NOMO-1 treated with dmso at 0.1 percent for 144 hours (cell line): ENCODE data around the gene GOLGB1.
"Not testable (repeated sequence)": the region's sequence is repeated elsewhere in the genome, so short reads cannot be mapped to it uniquely, and the experiment has no call there.

Source experiments
- DNase-seq: peaks from one replicate; lab custom pipeline; 2025; ENCODE audit not compliant: unreplicated experiment; lab: John Stamatoyannopoulos, UW

The GOLGB1 gene, protein sequence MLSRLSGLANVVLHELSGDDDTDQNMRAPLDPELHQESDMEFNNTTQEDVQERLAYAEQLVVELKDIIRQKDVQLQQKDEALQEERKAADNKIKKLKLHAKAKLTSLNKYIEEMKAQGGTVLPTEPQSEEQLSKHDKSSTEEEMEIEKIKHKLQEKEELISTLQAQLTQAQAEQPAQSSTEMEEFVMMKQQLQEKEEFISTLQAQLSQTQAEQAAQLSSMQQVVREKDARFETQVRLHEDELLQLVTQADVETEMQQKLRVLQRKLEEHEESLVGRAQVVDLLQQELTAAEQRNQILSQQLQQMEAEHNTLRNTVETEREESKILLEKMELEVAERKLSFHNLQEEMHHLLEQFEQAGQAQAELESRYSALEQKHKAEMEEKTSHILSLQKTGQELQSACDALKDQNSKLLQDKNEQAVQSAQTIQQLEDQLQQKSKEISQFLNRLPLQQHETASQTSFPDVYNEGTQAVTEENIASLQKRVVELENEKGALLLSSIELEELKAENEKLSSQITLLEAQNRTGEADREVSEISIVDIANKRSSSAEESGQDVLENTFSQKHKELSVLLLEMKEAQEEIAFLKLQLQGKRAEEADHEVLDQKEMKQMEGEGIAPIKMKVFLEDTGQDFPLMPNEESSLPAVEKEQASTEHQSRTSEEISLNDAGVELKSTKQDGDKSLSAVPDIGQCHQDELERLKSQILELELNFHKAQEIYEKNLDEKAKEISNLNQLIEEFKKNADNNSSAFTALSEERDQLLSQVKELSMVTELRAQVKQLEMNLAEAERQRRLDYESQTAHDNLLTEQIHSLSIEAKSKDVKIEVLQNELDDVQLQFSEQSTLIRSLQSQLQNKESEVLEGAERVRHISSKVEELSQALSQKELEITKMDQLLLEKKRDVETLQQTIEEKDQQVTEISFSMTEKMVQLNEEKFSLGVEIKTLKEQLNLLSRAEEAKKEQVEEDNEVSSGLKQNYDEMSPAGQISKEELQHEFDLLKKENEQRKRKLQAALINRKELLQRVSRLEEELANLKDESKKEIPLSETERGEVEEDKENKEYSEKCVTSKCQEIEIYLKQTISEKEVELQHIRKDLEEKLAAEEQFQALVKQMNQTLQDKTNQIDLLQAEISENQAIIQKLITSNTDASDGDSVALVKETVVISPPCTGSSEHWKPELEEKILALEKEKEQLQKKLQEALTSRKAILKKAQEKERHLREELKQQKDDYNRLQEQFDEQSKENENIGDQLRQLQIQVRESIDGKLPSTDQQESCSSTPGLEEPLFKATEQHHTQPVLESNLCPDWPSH (N-terminal part only)

DNA sequence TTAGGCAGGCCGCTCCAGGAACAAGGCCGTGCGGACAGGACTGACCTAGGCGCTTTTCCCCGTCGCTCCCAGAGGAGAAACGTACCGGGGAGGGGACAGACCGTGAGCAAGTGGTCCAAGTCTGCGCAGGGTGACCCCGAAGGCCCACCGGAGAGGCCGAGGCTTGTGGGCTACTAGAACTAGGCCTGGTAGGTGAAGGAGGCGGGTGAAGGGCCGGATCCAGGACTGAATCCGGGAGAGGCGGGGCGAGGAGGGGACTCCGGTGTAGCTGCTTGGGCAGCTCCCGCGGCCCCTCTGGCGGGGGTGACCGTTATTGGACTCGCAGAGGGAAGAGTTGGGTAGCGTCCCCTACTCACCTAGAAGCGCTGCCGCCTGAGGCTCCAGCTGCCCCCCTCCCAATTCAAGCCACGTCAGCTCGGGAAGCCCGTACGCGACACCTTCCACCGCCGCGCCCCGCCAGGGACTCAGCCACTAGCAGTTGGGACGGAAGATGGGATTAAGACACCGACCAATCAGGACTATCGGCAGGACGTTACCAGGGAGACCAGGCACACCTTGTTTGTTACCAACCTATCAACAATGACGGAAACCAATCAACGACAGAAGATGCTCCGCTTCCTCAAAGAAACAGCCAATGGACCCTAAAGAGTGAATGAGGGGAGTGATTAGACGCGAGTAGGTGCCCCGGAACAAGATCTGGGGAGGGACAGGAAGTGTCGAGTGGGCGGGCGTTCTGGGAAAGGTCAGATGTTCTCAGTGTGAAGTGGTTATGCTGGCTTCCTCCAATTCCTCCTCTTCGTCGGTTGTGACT is at the start of gene GOLGB1:
Gene GOLGB1 (minus strand): TSS at position 466 of the 811 bp plus-strand sequence. CDS start 18,770 bp downstream, outside the sequence.
- peak; percentile 100 for DNase-seq

DNA sequence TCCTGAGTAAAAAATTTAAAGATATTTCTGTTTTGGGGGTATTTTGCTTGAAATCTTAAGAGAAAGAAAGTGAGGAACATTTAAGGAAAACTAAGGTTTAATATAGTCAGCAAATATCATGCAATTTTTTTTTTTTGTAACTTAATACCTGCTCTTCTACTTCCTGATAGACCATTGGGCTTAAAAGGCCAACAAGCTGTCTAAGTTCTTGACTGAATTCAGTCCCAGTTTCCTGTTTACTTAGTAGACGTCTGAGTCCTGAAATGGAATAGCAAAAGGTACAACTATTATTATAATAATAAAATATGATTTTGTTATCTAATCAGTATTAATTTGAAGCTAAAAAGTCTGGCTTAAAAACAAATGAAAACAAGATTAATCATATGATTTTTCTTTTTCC is 47.4 kb upstream of the GOLGB1 start:
- no peak for DNase-seq

DNA sequence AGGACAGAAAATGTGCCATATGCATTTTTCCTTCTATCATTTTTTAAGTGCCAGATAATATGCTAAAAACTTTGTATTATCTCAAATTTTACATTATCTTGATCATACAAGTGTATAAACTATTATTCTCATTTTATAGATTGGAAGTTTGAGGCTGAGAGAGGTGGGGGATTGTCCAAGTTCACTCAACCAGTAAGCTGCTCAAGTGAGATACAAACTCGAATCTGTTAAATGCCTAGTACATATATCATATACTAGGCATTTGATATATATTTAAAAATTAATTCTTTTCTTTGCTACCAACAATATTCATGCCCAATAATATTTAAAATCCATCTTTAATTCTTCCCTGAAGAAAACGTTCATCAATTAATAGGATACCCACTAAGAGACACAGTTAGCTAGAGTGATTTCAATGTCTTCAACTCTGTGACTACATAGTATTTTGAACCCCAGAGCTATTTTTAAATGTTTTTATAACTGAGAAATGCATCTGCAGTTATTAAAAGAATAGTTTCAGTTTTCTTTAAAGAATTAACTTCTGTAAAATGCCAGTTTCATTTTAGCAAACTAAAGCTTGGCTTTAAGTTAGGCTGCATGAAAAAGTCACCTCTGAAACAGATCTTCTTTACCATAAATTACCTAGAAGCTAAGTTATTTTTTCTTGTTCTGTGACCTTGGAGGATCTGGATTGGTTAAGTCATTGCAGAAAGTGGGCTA is 44.9 kb upstream of the GOLGB1 start:
- no peak for DNase-seq

DNA sequence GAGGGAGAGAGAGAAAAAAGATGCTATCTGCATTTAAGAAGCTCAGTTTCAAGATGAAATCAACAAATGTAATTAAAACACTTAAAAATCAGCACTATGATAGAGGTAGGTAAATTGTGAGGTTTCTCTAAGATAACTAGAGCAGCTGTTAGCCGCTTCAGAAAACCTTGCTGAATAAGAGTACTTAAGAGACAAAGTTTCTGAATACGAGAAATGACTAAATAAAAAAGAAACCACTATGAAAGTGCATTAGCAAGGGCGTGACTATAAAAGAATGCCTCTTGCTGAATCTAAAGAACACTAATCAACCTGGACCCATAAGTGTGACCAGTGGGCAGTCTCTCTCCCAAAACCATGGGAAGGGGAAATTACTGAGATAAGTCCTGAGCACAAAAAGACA is 43.5 kb upstream of the GOLGB1 start:
- no peak for DNase-seq

DNA sequence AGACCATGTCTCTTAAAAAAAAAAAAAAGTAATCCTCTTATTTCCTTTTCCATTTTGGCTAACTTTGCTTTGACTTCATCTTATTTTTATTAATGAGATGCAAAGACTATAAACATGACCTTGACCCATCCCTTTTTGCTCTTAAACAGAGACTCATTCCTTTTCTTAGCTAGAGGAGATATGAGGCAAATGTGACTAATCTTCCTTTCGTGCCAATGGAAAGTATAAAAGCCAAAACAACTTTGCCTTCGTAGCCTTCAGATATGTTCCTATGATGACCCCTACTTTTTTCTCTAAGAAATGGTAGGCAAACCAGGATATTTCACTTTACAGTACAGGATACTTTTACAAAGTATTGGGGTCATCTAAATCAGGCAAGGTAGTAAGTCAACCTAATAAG is 36.9 kb upstream of the GOLGB1 start:
- no peak for DNase-seq

DNA sequence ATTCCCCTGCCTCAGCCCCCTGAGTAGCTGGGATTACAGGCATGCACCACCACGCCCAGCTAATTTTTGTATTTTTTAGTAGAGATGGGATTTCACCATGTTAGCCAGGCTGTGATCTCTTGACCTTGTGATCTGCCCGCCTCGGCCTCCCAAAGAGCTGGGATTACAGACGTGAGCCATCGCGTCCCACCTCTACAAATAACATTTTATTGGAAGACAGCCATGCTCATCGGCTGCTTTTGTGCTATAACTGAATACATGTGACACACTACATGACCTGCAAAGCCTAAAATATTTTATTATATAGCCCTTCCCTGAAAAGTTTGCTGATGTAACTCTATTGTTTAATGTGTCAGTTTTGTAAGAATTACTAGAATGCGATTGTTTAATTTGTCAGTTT is 33.2 kb upstream of the GOLGB1 start:
- not testable (repeated sequence) for DNase-seq

DNA sequence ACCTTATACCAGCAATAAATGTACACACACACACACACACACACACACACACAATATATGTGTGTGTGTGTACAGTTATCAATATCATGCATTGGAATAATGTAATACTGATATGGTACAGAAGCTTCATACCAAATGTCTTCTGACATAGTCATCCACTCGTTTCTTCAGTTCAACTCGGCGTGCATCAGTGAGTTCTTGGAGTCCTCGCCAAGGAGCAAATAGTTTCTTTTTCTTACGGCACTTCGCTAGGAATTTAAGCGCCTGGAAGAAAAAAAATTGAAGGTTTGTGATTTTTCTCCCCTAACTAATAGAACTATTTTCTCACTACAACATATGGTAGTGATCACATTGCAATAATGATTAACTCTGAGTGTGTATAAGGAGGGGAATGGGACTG is 32.1 kb upstream of the GOLGB1 start:
- no peak for DNase-seq

DNA sequence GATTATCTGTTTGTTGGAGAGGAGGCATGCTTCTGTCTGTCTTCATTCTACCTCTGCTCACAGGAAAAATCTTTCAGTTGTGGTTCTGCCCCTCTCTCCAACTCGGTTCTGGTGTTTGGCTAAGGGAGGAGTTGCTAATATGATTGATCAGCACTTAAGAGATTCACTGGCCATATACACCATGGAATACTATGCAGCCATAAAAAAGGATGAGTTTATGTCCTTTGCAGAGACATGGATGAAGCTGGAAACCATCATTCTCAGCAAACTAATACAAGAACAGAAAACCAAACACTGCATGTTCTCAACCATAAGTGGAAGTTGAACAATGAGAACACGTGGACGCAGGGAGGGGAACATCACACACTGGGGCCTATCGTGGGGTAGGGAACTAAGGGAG is 25.6 kb upstream of the GOLGB1 start:
- not testable (repeated sequence) for DNase-seq

DNA sequence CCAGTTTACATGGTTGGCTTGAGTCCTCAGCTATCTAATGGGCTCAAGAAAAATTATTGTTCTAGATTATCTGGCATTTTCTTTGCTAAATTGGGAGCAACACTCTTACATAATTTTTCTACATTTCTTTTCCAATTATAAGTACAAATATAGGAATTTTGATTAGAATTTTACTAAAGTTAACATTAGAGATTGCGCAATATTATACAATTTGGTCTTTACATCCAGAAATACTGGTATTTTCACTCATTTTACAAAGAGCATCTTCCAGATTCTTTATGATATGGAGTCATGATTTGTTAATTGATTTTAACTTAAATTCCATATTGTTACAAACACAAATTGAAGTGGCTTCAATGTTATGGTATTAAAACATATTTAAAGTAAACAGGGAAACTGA is 19.7 kb upstream of the GOLGB1 start:
- DNase-seq, result no peak

DNA sequence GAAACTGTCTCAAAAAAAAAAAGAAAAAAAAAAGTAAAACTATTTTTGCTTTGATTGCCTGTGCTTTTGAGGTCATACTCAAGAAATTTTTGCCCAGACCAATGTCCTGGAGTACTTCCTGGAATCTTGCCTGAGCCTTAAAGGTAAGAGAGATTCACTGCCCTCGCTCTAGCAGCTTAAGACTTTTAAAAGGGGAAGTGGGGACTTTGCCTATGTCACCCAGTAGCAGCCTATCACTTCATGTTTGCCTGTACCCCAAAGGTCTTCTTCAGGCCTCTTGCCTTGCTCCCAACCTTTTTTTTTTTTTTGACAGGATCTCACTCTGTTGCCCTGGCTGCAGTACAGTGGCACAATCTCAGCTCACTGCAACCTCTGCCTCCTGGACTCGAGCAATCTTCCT is 18.9 kb upstream of the GOLGB1 start:
- no peak for DNase-seq

DNA sequence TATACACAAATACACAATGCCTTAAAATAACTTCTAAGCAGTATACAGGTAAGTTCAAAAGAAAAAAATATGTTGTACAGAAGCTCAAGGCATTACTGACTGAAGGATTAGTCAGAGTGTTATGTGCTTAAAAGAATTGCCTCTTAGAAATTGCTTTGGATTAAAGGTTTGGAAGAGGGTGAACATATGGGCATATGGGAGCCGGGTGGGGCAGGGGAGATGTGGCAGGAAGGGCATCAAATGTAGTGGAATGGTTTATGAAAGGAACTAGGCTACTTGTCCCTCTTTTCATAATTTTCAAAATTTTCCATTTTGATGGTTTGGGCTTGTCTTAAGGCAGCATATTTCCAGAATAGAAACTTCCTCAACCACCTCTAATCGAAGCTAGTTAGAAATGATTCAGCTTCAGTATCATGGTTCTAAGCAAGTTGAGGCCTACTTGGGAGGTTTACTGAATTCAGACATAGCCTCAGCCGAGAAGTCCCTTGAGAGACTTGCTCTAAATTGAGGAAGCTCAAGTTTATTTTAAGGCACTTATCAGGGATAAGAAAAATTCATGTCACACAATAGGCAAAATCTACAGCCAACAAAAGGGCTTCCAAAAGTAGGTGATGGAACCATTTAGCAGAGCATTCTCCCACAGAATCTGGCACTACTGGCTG is 10.1 kb upstream of the GOLGB1 start:
- DNase-seq, result no peak

DNA sequence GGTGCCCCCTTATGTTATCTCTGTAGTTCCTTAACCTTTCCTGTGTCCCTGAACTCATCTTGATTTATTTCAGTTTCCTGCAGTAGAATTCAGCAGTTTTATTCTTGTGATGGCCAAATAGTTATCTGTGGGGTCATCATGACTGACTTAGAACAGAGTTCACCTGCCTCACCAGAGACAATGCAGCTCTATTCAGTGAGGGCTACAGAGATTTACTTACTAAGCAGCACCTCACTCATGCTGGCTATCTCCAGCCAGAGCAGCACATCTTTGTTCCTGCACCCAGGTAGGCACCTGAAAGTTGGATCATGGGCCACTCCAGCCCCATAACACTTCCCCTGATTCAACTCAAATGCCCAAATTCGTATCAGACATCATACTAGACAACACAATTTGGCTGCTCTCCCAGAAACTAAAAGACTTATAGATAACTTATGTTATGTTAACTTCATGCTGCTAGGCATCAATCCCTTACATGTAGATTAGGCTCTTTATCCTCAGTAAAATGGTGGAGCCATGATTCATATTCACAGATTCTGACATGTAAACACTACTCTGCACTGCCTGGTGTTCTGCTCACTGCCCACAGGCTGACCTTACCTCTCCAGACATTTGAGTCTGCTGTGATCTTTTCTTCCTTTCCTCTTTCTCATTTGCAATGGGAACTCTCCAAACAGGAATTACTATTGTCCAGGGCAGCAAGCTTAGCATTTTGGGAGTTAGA is 9.3 kb upstream of the GOLGB1 start:
- DNase-seq, result no peak

DNA sequence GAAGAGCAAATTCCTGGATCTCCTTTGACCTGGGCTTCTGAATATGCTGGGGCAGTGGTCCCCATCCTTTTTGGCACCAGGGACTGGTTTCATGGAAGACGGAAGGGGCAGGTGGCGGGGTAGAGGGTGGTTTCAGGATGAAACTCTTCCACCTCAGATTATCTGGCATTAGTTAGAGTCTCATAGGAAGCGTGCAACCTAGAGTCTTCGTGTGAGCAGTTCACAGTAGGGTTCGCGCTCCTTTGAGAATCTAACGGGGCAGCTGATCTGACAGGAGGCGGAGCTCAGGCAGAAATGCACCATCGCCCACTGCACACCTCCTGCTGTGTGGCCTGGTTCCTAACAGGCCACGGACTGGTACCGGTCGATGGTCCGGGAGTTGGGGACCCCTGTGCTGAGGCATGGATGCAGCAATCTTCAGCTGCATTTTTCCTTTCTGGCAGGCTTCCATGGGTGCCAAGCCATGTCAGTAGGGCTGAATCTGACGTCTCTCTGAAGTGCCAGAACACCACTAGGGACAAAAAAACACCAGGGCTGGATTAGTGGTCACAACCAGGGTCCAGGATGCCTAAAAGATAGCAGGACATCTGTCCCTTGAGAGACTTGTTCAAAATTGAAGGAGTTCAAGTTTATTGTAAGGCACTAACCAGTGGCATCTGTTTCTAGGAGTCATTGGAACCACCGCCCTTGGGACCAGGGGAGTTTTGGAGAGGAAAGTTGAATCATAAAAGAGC is 8.4 kb upstream of the GOLGB1 start:
- DNase-seq, result no peak

DNA sequence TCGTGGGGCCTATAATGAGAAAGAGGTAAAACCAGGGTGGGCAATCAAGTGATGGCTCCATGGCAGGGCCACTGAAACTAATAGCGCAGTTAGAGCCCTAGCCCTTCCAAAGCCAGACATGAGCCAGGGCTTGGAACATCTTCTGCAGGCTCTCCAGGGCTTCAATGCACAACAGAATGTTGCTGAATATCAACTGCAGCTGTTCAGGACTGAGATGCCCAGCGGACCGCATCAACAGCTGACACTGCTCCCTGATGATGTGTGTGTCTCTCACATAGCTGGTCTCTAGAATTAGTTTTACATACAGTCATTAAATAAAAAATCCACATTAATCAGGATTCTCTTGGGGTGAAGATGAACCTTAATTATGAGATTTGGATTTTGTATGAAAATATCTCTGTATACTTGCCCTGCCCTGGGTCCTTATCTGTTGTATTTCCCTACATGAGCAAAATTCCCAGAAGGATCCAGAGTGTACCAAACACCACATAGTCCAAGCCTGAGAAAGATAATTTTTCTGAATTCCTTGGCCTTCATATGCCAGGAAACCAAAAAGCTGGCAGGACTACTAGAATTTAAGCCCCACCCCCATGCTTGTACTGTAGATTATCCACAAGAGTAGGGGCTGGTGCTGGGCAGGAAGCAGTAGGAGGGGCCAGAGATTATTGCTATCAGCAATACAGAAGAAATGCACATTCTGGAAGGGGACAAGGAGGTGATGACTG is 7.7 kb upstream of the GOLGB1 start:
- no peak for DNase-seq

DNA sequence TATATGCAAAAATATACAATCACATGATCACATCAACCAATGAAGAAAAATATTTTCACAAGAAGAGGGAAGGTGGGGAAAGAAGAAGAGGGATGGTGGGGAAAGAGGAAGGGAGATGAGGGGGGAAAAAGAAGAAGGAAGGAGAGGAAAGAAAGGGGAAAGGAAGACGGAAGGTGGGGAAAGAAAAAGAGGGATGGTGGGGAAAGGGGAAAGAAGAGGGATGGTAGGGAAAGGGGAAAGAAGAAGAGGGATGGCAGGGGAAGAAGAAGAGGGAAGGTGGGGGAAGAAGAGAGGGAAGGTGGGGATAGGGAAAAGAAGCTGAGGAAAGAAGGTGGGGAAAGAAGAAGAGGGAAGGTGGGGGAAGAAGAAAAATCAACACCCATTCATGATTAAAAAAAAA is 3.2 kb upstream of the GOLGB1 start:
- DNase-seq, result no peak

DNA sequence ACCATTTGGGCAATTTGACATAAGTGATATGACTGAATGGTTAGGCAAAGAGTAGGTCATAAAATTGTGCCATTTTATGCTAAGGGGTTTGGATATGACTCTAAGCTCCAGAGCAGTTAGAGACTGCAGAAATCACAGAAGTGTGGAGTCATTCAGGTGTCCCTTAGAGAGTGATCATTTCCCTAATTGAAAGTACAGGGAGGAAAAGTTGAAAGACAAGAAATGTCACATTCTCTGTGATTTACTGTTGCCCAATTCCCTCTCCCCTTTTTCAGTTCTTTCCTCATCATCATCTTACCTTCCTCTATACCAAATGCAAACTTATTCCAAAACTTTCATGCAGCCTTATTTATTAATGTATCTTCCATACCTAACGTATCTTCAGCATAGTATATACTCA is 2.7 kb upstream of the GOLGB1 start:
- DNase-seq, result no peak

DNA sequence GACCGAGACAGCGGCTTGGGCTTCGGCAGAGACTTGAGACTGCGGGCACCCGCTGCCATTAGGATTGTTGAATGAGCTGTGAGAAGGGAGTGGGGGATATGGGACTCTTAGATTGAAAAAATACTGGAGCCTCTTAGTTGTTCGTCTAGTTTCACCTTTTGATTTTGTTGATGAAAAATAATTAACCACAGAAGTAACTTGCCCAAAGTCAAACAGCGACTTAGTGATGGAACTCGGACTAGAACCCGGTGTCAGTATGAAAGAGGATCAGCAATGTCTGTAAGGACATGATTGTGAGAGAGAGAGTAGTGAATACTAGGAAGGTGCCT is 510 bp upstream of the GOLGB1 start:
- DNase-seq, result no peak
